PC-9 (cell line): Measurements from ENCODE around the gene EHBP1L1.

Experiments used
- CTCF ChIP-seq: fragments of 200-600 bp; sonication (generic); conservative IDR thresholded peaks from 2 replicates; pipeline ENCODE4 v1.6.1; 2017; ENCODE audit warnings: mixed run types, antibody characterized with exemption, mild to moderate bottlenecking, moderate library complexity
- EZH2 ChIP-seq: fragments of 200-600 bp; sonication (generic); IDR thresholded peaks from 2 replicates; pipeline ENCODE4 v1.8.0; 2017; ENCODE audit warnings: antibody characterized with exemption, low read depth

GRCh38 chr11:65577756-65578109 is 1.9 kb downstream of the EHBP1L1 start:
- TF ChIP-seq EZH2, result no peak
- no peak for TF ChIP-seq CTCF
